ENCODE data around the gene ACOD1. TPM values are rescaled to one million over a fixed set of nuclear protein-coding genes. Genes with fewer than 3 reads are reported as not detected.

The ACOD1 gene
- total RNA-seq, 4 donors from 2014 or later, result not detected

GRCh38 chr13:76967031-76967430 is 18.7 kb downstream of the ACOD1 start:
- H3K36me3 ChIP-seq, result no peaks in the 10 kb centered on the region
- no peaks in the 10 kb centered on the region for H3K9me3 ChIP-seq

GRCh38 chr13:76968041-76968440 is 19.7 kb downstream of the ACOD1 start:
- Histone ChIP-seq H3K4me3 (no peak overlapping the region), H3K4me1 (peaks cover 0 to 15% (median 9%) of the 10 kb centered on the region in 3 donors), H3K27me3 (no peaks in the 10 kb centered on the region), H3K27ac (no peak overlapping the region), H3K9me3 (no peaks in the 10 kb centered on the region), H3K36me3 (no peaks in the 10 kb centered on the region)
- intact Hi-C loops (cut with DNase I), result no loop called here
- DNase-seq, result no peak
- TF ChIP-seq POLR2A (IDR thresholded peaks at IDR 0.05) (no peak), CTCF (IDR thresholded peaks at IDR 0.05) (no peak)
- no CpG with 5 or more reads among the region's 6 CpGs for WGBS, 2 donors

More at GRCh38 chr13:76967031-76967430, 18.7 kb downstream of the ACOD1 start:
- Histone ChIP-seq H3K4me3 (no peak overlapping the region), H3K27me3 (no peaks in the 10 kb centered on the region), H3K4me1 (peaks cover 0 to 15% (median 9%) of the 10 kb centered on the region in 3 donors), H3K27ac (no peak overlapping the region)
- intact Hi-C loops (cut with DNase I), result no loop called here
- DNase-seq, result no peak
- 85 to 96% methylated on average over 6 of the region's 6 CpGs for WGBS, 2 donors
- no peak for TF ChIP-seq POLR2A (IDR thresholded peaks at IDR 0.05)
- no peak for TF ChIP-seq CTCF (IDR thresholded peaks at IDR 0.05)

GRCh38 chr13:76969488-76970365 is 21.4 kb downstream of the ACOD1 start:
- no peaks in the 10 kb centered on the region for H3K27me3 ChIP-seq
- no peaks in the 10 kb centered on the region for H3K9me3 ChIP-seq
- H3K4me1 ChIP-seq, result peaks cover 0 to 15% (median 9%) of the 10 kb centered on the region in 3 donors
- H3K4me3 ChIP-seq, result no peak overlapping the region
- TF ChIP-seq CTCF (IDR thresholded peaks at IDR 0.05), result no peak
- no peak for TF ChIP-seq POLR2A (IDR thresholded peaks at IDR 0.05)
- H3K27ac ChIP-seq, result no peak overlapping the region
- intact Hi-C loops (cut with DNase I), result no loop called here
- no peaks in the 10 kb centered on the region for H3K36me3 ChIP-seq
- 33 to 57% methylated on average over 5 of the region's 5 CpGs for WGBS, 2 donors
- no peak for DNase-seq

GRCh38 chr13:76971215-76971614 is 22.9 kb downstream of the ACOD1 start:
- H3K9me3 ChIP-seq, result no peaks in the 10 kb centered on the region
- H3K36me3 ChIP-seq, result no peaks in the 10 kb centered on the region
- H3K27ac ChIP-seq, result no peak overlapping the region
- no peak overlapping the region for H3K4me3 ChIP-seq
- intact Hi-C loops (cut with DNase I), result no loop called here
- 59 to 71% methylated on average over 2 to 3 of the region's 3 CpGs for WGBS, 2 donors
- no peaks in the 10 kb centered on the region for H3K27me3 ChIP-seq
- TF ChIP-seq POLR2A (IDR thresholded peaks at IDR 0.05) (no peak), CTCF (IDR thresholded peaks at IDR 0.05) (no peak)
- H3K4me1 ChIP-seq, result peaks cover under 1 to 14% (median 6%) of the 10 kb centered on the region in 3 donors
- DNase-seq, result no peak
